Activated CD8-positive, alpha-beta T cell treated with anti-CD3 and anti-CD28 coated beads for 36 hours (primary cell): ENCODE measurements around the gene PDGFC. TPM values are rescaled to one million over a fixed set of nuclear protein-coding genes. Genes with fewer than 3 reads are reported as not detected.

ENCODE experiments used
- ATAC-seq: fragments of 200-7000 bp; cut with Tn5 transposase; one replicate; pipeline ENCODE4 v1.10.0; 2021; ENCODE audit warnings: mild to moderate bottlenecking, moderate library complexity
- CTCF ChIA-PET: fragments of 350-600 bp; sonication (Branson Sonifier 250); formaldehyde crosslinking; loops from one replicate; lab custom pipeline; 2021; ENCODE audit warnings: antibody characterized with exemption; lab: Charles Lee
- POLR2A ChIA-PET: fragments of 350-600 bp; sonication (Branson Sonifier 250); formaldehyde crosslinking; loops from one replicate; lab custom pipeline; 2021; ENCODE audit warnings: antibody characterized with exemption; lab: Charles Lee
- DNase-seq: peaks from one replicate; pipeline ENCODE4 v3.0.0-alpha.2; 2020
- H3K27ac Mint-ChIP-seq: one replicate; pipeline ENCODE4 v1.8.0; 2021; ENCODE audit warnings: mild to moderate bottlenecking, mixed read lengths
- H3K27me3 Mint-ChIP-seq: one replicate; pipeline ENCODE4 v1.8.0; 2021; ENCODE audit warnings: mixed read lengths
- H3K36me3 Mint-ChIP-seq: one replicate; pipeline ENCODE4 v1.8.0; 2021; ENCODE audit warnings: low read depth, mixed read lengths
- H3K4me1 Mint-ChIP-seq: one replicate; pipeline ENCODE4 v1.8.0; 2021; ENCODE audit warnings: low read depth, mixed read lengths
- H3K4me3 Mint-ChIP-seq: one replicate; pipeline ENCODE4 v1.8.0; 2021; ENCODE audit warnings: mild to moderate bottlenecking, moderate library complexity, mixed read lengths
- H3K9me3 Mint-ChIP-seq: one replicate; pipeline ENCODE4 v1.8.0; 2021; ENCODE audit warnings: mixed read lengths
- CTCF ChIP-seq: fragments of 200-600 bp; IDR thresholded peaks from one replicate; pipeline ENCODE4 v1.8.0; 2022; ENCODE audit warnings: antibody characterized with exemption, mild to moderate bottlenecking
- intact Hi-C: fragments of 100-400 bp; cut with micrococcal nuclease; formaldehyde crosslinking; loops from one replicate; pipeline ENCODE4 v1.10.0; 2022
- total RNA-seq, 2 experiments: library from RNA; stranded (reverse); gene quantifications; one replicate each; pipeline ENCODE4 v1.2.3, GENCODE V29; 2021

PDGFC gene
- total RNA-seq, 2 experiments from 2014 or later: not detected

DNA sequence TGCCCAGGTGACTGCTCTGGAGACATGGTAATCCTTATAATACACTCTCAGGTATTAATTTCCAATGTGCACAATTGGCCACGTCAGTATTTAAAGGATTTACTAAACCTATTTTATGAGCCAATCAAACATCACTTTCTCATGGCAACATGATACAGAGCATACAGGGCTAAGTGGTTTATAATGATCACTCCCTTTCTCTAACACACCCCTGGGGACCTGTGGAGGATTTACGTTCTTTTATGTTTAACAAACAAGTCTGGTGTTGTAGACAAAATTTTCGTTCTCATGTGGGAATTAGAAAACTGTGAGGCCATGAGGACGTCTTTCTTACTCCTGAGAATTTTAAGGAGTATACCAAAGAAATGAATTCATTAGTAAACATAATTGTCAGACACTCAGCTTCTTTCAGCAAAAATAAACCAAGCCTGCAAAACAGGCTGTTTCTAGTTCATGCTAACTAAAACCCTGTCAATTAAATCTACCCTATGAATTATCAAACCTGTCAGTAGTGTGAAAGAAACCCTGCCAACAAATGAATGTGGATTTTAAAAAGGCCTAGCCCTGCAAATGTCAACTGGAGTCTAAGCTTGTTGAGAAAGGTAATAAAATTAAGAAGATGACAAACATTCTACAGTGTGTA, 155.8 kb downstream of the PDGFC start:
- DNase-seq (no peak), ATAC-seq (no peak)
- ChIA-PET CTCF (no interaction called here), POLR2A (no interaction called here)
- H3K4me1 Mint-ChIP-seq: no peaks in the 10 kb centered on the region
- no peaks in the 10 kb centered on the region for H3K36me3 Mint-ChIP-seq
- H3K4me3 Mint-ChIP-seq: no peak overlapping the region
- H3K9me3 Mint-ChIP-seq: no peaks in the 10 kb centered on the region
- no peaks in the 10 kb centered on the region for H3K27me3 Mint-ChIP-seq
- intact Hi-C loops: no loop called here
- H3K27ac Mint-ChIP-seq: no peak overlapping the region
- no peak for TF ChIP-seq CTCF

GRCh38 chr4:156811963-156812362, 159.6 kb downstream of the PDGFC start:
- no peak overlapping the region for H3K4me3 Mint-ChIP-seq
- TF ChIP-seq CTCF: no peak
- no peaks in the 10 kb centered on the region for H3K36me3 Mint-ChIP-seq
- no peak for ATAC-seq
- POLR2A ChIA-PET: no interaction called here
- no peak overlapping the region for H3K27ac Mint-ChIP-seq
- no peaks in the 10 kb centered on the region for H3K9me3 Mint-ChIP-seq
- DNase-seq: no peak
- H3K27me3 Mint-ChIP-seq: no peaks in the 10 kb centered on the region
- intact Hi-C loops: no loop called here
- H3K4me1 Mint-ChIP-seq: no peaks in the 10 kb centered on the region
- CTCF ChIA-PET: no interaction called here

DNA sequence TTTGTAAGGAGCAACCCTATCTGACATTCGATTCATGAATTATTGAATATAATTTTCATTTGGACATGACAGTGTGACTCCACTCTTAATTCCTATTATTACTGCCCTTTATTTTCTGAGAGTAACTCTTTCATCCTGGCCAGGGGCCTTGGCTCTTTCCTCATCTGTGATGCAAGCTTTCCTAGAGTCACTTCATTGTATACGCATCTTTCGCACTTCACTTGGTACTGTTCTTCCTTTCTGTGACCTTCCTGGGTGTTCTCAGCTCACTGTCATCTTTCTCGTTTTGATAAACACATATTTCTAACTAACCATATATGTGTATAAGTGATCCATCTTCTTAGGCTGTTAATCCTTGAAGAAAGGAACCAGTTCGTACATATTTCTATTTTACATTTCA, 160.3 kb downstream of the PDGFC start:
- Mint-ChIP-seq H3K36me3 (no peaks in the 10 kb centered on the region), H3K27ac (no peak overlapping the region)

DNA sequence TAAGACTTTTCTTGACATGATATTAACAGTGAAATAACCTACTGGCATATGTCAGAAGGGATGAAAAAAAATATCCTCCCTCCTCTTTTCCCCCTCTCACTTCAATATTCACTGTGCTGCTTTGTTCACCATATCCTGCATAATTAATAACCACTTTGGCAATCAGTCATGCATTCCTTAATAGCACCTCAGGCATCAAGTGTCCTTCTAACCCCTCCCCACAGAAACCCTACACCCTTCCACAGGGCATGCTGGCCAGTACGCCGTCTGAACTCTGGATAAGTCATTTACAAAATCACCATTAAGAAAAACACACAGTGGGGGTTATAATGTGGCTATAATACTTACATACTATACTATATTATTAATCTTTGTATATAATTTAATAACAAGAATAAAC, 165.9 kb downstream of the PDGFC start:
- Mint-ChIP-seq H3K36me3 (no peaks in the 10 kb centered on the region), H3K27me3 (no peaks in the 10 kb centered on the region), H3K4me1 (no peaks in the 10 kb centered on the region), H3K9me3 (peaks cover 2% of the 10 kb centered on the region), H3K4me3 (no peak overlapping the region), H3K27ac (no peak overlapping the region)
- DNase-seq (no peak), ATAC-seq (no peak)
- intact Hi-C loops: no loop called here
- POLR2A ChIA-PET: no interaction called here
- CTCF ChIA-PET: no interaction called here
- TF ChIP-seq CTCF: no peak

More for the DNA sequence above, 160.3 kb downstream of the PDGFC start:
- Mint-ChIP-seq H3K4me3 (no peak overlapping the region), H3K27me3 (no peaks in the 10 kb centered on the region), H3K4me1 (no peaks in the 10 kb centered on the region), H3K9me3 (no peaks in the 10 kb centered on the region)
- ATAC-seq: no peak
- TF ChIP-seq CTCF: no peak
- POLR2A ChIA-PET: no interaction called here
- intact Hi-C loops: no loop called here
- no peak for DNase-seq
- CTCF ChIA-PET: no interaction called here

DNA sequence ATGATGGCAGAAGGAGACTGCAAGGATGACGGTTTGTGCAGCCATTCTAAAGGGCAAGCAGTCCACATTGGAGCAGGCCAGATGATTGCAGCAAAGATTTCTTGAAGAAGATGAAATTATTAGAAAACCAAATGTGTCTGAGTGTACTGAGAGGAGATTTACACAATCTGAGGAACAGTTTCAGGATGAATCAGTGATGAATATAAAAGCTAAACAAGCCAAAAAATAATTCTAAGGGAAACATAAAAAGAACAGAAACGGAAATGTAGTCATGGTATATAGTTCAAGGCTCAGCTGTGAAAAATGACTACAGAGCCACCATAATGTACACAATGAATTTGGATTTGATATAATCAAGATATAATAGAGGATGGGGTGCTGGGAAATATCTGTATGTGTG, 168.5 kb downstream of the PDGFC start:
- CTCF ChIA-PET: no interaction called here
- ATAC-seq (no peak), DNase-seq (no peak)
- Mint-ChIP-seq H3K9me3 (peaks cover 2% of the 10 kb centered on the region), H3K4me1 (no peaks in the 10 kb centered on the region), H3K27me3 (no peaks in the 10 kb centered on the region), H3K4me3 (no peak overlapping the region), H3K27ac (no peak overlapping the region), H3K36me3 (no peaks in the 10 kb centered on the region)
- intact Hi-C loops: no loop called here
- POLR2A ChIA-PET: no interaction called here
- TF ChIP-seq CTCF: no peak
